ENCODE results near the gene KRT81. TPM values are rescaled to one million over a fixed set of nuclear protein-coding genes. Genes with fewer than 3 reads are reported as not detected.

The KRT81 gene
- total RNA-seq, 2 experiments from 2014 or later, result not detected

DNA sequence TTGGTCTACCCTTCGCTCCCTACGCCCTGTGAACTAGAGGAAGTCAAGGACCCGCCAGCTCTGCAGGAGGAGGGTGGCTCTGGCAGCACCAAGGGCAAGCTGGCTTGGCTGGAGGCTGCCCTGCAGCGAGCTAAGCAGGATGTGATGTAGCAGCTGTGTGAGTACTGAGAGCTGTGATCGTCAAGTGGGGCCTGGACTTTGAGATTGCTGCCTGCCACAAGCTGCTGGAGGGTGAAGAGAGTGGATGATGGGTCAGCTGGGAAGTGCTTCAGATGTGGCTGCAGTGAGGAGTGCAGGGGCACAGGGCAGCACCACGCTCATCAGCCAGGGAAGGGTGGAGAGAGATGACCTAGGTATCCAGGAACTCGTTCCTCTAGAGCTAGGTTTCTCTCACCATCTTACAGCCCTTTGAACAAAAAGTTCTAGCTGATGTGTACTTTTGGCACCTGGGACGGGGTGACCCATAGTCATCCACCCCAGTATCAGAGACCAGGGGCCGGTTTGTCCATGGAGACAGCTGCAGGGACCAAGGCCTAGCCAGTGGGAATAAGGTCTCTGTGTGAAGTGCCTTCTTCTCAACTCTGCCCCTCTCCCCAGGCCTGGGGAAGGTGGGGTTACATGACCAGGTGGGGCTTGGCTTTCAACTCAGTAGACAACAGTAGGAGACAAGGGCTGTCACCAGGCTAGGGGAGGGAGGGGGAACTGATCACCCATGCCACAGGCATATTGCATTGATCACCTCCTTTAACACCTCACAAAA is 13.7 kb downstream of the KRT81 start:
- no peaks in the 10 kb centered on the region for H3K9me3 Mint-ChIP-seq
- POLR2A ChIA-PET, result no interaction called here
- H3K4me1 ChIP-seq (ENCODE audit: insufficient read depth, low read length), result peaks cover 8% of the 10 kb centered on the region

DNA sequence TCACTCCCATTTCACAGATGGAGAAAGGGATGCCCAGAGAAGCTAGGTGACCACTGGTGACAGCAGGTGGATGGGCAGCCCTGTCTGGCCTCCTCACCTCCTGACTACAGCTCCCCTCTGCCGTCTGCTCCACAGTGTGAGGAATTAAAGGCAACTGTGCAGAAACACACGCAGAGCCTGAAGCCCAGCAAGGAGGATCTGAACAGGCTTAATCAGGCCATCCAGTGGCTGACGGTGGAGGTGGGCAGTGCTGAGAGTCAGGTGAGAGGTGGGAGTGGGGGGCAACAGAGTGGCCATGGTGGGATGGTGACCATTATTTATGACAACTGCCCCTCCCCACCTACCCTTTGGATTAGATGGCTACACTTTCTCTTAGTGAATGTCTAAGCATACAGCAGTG is 15.6 kb downstream of the KRT81 start:
- no peak overlapping the region for H3K4me3 Mint-ChIP-seq
- Histone ChIP-seq H3K9me3 (ENCODE audit: control insufficient read depth in 1 of 2, insufficient read depth in 1 of 2, low read length in 2 of 2) (no peaks in the 10 kb centered on the region), H3K4me3 (ENCODE audit: low read length) (no peak overlapping the region), H3K27ac (ENCODE audit: low read depth in 1 of 2, low read length in 2 of 2) (no peak overlapping the region), H3K36me3 (ENCODE audit: insufficient read depth, low read length) (no peaks in the 10 kb centered on the region), H3K27me3 (ENCODE audit: control insufficient read depth in 1 of 2, insufficient read depth in 2 of 2, low read length in 2 of 2) (peaks cover 12 to 20% of the 10 kb centered on the region in 2 experiments), H3K4me1 (ENCODE audit: insufficient read depth, low read length) (peaks cover 8% of the 10 kb centered on the region)
- H3K27me3 Mint-ChIP-seq, result peaks cover 69% of the 10 kb centered on the region
- ChIA-PET CTCF (interaction anchor here (1.2 kb wide), 1 partner anchor 24 kb away, joined by 3 read pairs; no protein-coding TSS in a partner anchor), POLR2A (no interaction called here)
- H3K27ac Mint-ChIP-seq, result no peak overlapping the region
- no peaks in the 10 kb centered on the region for H3K9me3 Mint-ChIP-seq
- TF ChIP-seq, protein P1, sequence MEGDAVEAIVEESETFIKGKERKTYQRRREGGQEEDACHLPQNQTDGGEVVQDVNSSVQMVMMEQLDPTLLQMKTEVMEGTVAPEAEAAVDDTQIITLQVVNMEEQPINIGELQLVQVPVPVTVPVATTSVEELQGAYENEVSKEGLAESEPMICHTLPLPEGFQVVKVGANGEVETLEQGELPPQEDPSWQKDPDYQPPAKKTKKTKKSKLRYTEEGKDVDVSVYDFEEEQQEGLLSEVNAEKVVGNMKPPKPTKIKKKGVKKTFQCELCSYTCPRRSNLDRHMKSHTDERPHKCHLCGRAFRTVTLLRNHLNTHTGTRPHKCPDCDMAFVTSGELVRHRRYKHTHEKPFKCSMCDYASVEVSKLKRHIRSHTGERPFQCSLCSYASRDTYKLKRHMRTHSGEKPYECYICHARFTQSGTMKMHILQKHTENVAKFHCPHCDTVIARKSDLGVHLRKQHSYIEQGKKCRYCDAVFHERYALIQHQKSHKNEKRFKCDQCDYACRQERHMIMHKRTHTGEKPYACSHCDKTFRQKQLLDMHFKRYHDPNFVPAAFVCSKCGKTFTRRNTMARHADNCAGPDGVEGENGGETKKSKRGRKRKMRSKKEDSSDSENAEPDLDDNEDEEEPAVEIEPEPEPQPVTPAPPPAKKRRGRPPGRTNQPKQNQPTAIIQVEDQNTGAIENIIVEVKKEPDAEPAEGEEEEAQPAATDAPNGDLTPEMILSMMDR (IDR thresholded peaks at IDR 0.05), result no peak
- peaks cover 8% of the 10 kb centered on the region for H3K4me1 Mint-ChIP-seq (ENCODE audit: low read depth)
- H3K36me3 Mint-ChIP-seq (ENCODE audit: low read depth), result no peaks in the 10 kb centered on the region
- ATAC-seq (ENCODE audit: poor library complexity), result no peak
- intact Hi-C loops (cut with DNase I, micrococcal nuclease), result no loop called here
- no peak for DNase-seq

More for the DNA sequence above, 13.7 kb downstream of the KRT81 start:
- intact Hi-C loops (cut with DNase I, micrococcal nuclease), result no loop called here
- peaks cover 62% of the 10 kb centered on the region for H3K27me3 Mint-ChIP-seq
- Histone ChIP-seq H3K4me3 (ENCODE audit: low read length) (no peak overlapping the region), H3K27me3 (ENCODE audit: control insufficient read depth in 1 of 2, insufficient read depth in 2 of 2, low read length in 2 of 2) (peaks cover 8 to 17% of the 10 kb centered on the region in 2 experiments), H3K9me3 (ENCODE audit: control insufficient read depth in 1 of 2, insufficient read depth in 1 of 2, low read length in 2 of 2) (no peaks in the 10 kb centered on the region), H3K36me3 (ENCODE audit: insufficient read depth, low read length) (no peaks in the 10 kb centered on the region), H3K27ac (ENCODE audit: low read depth in 1 of 2, low read length in 2 of 2) (no peak overlapping the region)
- TF ChIP-seq, protein P1 (IDR thresholded peaks at IDR 0.05), result no peak
- H3K4me1 Mint-ChIP-seq (ENCODE audit: low read depth), result peaks cover 8% of the 10 kb centered on the region
- H3K27ac Mint-ChIP-seq, result no peak overlapping the region
- no peak overlapping the region for H3K4me3 Mint-ChIP-seq
- CTCF ChIA-PET, result interaction anchor here (1.0 to 1.5 kb wide), 2 partner anchors 8 to 61 kb away, joined by 3 to 4 read pairs; no protein-coding TSS in a partner anchor
- no peak for DNase-seq
- no peak for ATAC-seq (ENCODE audit: poor library complexity)
- no peaks in the 10 kb centered on the region for H3K36me3 Mint-ChIP-seq (ENCODE audit: low read depth)

DNA sequence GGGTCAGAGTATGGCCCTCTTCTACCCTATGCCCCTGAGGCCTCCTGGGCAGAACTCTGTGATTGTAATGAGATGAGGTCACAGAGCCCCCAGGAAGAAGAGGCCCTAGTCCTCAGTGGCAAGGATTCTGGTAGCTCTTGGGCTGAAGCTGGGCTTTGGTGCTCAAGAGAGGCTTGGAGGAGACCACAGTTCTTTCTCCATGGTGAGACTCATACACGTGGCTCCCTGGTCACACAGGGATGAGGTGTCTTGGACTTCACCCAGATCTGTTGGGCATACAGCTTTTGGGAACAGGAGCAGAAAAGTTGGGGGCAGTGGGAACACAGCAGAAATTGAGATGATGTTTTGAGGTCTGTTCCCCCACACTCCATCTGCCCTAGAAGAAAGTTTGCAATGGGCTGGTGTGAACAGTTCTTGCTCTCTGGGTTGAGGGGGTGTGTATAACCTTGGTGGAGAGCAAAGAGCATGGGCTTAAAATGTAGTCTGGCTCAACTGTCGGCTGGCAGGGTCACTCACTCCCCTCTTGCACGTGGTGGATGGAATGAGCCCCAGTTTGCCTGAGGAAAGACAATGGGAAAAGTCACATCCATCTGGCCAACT is 16.7 kb downstream of the KRT81 start, which contains the start of gene KRT86:
Gene KRT86, plus strand, starts transcription at position 125 of the 600 bp plus-strand sequence. CDS start 27,272 bp downstream, outside the sequence.
- Mint-ChIP-seq H3K27ac (no peak within 1 kb of the TSS), H3K4me3 (no peak within 1 kb of the TSS), H3K36me3 (ENCODE audit: low read depth) (no peaks in the 10 kb centered on the region), H3K9me3 (no peaks in the 10 kb centered on the region), H3K4me1 (ENCODE audit: low read depth) (peaks cover 8% of the 10 kb centered on the region), H3K27me3 (peaks cover 66% of the 10 kb centered on the region)
- Histone ChIP-seq H3K27ac (ENCODE audit: low read depth in 1 of 2, low read length in 2 of 2) (no peak within 1 kb of the TSS), H3K4me1 (ENCODE audit: insufficient read depth, low read length) (peaks cover 8% of the 10 kb centered on the region), H3K9me3 (ENCODE audit: control insufficient read depth in 1 of 2, insufficient read depth in 1 of 2, low read length in 2 of 2) (no peaks in the 10 kb centered on the region), H3K27me3 (ENCODE audit: control insufficient read depth in 1 of 2, insufficient read depth in 2 of 2, low read length in 2 of 2) (peaks cover 12 to 24% of the 10 kb centered on the region in 2 experiments), H3K4me3 (ENCODE audit: low read length) (no peak within 1 kb of the TSS), H3K36me3 (ENCODE audit: insufficient read depth, low read length) (no peaks in the 10 kb centered on the region)
- TF ChIP-seq, protein P1 (IDR thresholded peaks at IDR 0.05), result no peak
- ChIA-PET POLR2A (no interaction called here), CTCF (no interaction called here)
- no peak for DNase-seq
- intact Hi-C loops (cut with DNase I, micrococcal nuclease), result no loop called here
- ATAC-seq (ENCODE audit: poor library complexity), result no peak
